ENCODE results near the gene SLC29A1.

SLC29A1 gene

DNA sequence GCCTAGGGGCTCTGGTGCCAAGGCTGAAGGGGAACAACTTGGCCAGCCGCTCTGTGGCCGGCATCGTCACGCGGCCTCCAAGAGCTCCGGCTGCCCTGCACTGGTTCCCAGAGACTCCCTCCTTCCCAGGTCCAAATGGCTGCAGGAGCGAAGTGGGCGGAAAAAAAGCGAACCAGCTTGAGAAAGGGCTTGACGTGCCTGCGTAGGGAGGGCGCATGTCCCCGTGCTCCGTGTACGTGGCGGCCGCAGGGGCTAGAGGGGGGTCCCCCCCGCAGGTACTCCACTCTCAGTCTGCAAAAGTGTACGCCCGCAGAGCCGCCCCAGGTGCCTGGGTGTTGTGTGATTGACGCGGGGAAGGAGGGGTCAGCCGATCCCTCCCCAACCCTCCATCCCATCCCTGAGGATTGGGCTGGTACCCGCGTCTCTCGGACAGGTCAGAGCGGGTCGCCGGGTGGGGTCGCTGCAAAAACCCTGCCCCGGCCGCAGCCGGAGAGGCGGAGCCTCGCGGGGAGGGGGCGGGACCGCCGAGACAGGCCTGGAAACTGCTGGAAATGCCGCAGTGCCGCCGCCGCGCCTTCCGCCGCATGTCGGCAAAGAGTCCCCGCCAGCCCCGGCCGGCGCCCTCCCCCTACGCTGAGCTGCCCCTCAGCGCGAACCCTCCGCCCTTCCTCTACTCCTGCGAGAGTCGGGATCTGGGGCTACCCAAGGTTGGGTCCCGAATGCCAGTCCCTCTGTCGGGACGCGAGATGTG lies 22.7 kb downstream of the SLC29A1 start:
- in situ Hi-C loops (cut with MboI; ENCODE audit: low sequenced_read_pairs, unreplicated experiment) = no loop called here
- peak; percentile 89 for DNase-seq (ENCODE audit: low spot score)
- TF ChIP-seq, protein P1, sequence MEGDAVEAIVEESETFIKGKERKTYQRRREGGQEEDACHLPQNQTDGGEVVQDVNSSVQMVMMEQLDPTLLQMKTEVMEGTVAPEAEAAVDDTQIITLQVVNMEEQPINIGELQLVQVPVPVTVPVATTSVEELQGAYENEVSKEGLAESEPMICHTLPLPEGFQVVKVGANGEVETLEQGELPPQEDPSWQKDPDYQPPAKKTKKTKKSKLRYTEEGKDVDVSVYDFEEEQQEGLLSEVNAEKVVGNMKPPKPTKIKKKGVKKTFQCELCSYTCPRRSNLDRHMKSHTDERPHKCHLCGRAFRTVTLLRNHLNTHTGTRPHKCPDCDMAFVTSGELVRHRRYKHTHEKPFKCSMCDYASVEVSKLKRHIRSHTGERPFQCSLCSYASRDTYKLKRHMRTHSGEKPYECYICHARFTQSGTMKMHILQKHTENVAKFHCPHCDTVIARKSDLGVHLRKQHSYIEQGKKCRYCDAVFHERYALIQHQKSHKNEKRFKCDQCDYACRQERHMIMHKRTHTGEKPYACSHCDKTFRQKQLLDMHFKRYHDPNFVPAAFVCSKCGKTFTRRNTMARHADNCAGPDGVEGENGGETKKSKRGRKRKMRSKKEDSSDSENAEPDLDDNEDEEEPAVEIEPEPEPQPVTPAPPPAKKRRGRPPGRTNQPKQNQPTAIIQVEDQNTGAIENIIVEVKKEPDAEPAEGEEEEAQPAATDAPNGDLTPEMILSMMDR (IDR thresholded peaks at IDR 0.05; ENCODE audit: borderline replicate concordance, control extremely low read depth, extremely low read depth, insufficient read depth, missing control alignments) = peak; percentile 59

DNA sequence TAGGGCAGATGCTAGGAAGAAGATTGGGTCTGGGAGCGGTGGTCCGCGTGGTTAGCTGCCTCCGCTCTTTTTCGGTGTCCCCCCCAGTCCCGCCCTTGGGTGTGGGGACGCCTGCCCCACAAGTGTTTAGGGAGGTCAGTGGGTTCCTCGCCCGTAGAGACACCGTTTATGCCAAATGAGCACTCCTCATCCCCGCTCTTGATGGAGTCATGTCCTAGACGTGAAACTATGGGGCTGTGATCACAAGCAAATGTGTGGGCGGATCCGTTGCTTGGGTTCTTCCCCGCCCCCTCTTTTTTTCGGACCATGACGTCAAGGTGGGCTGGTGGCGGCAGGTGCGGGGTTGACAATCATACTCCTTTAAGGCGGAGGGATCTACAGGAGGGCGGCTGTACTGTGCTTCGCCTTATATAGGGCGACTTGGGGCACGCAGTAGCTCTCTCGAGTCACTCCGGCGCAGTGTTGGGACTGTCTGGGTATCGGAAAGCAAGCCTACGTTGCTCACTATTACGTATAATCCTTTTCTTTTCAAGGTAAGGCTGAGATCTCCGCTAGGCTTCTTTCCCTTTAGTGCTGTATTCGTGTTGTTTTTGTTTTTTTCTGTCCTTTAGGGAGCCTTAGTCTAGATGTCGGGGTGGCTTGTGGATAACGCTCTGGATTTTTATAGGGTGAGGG lies 23.4 kb downstream of the SLC29A1 start, which contains the start of gene HSP90AB1:
Gene HSP90AB1, plus strand, starts transcription at position 439 of the 675 bp plus-strand sequence. CDS start 1,529 bp downstream, outside the sequence.
- TF ChIP-seq, protein P1 (IDR thresholded peaks at IDR 0.05; ENCODE audit: borderline replicate concordance, control extremely low read depth, extremely low read depth, insufficient read depth, missing control alignments) = no peak
- peak; percentile 94 for DNase-seq (ENCODE audit: low spot score)
- in situ Hi-C loops (cut with MboI; ENCODE audit: low sequenced_read_pairs, unreplicated experiment) = no loop called here

DNA sequence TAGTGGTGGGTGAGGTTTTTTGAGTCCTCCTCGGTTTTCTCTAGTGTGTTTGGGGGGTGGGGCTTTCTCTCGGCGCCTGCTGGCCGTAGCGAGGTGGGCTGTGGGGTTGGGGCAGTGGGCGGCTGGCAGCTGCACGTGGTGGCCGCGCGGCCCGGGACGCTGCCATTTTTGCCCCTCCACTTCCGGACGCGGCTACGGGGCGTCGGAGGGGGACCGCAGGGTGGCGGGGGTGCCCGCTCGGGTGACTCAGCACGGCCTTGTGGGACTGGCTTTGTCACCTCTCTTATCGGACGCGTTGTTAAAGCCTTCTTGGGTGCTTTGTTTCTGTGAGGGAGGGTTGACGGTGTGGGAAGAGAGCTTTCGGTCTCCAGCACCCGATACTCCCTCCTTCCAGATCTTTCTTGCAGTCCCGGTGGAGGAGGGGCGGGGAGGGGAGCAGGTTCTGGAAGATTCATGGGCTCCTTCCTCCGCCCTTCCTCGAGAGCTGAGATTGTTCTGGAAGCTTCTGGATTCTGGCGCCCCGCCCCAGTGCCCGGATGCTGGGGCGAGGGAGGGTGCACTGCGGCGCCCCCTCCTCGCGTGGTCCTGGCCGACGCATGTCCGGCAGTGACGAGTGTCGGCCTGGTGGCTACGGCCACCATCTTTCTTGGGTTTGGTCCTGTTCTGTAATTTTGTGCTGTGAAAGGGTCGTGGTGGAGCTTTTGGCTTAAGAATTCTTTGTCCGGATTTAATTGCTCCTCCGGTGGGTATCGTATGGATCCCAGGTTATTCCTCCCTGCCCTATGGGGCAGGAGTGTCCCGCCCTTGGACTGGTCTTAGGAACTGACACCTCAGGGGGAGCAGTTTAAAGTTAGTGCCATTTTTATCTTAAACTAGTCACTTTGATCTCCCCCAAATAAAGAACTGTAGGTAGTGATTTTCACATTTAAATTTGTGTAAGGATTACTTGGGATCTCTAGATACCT lies 24.2 kb downstream of the SLC29A1 start:
- no peak for DNase-seq (ENCODE audit: low spot score)
- TF ChIP-seq, protein P1 (IDR thresholded peaks at IDR 0.05; ENCODE audit: borderline replicate concordance, control extremely low read depth, extremely low read depth, insufficient read depth, missing control alignments) = no peak
- in situ Hi-C loops (cut with MboI; ENCODE audit: low sequenced_read_pairs, unreplicated experiment) = no loop called here

DNA sequence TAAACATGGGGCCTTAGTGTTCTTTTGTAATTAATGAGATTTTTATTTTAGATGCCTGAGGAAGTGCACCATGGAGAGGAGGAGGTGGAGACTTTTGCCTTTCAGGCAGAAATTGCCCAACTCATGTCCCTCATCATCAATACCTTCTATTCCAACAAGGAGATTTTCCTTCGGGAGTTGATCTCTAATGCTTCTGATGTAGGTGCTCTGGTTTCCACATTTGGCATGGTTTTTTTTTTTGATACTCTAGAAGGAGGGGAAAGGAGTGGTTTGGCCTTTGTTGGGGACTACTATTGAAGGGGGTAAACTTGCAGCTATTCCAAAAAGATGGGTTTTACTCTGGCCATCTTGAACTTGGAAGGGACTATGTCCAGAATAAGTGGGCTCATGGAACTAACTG lies 25.2 kb downstream of the SLC29A1 start:
- no peak for DNase-seq (ENCODE audit: low spot score)
- TF ChIP-seq, protein P1 (IDR thresholded peaks at IDR 0.05; ENCODE audit: borderline replicate concordance, control extremely low read depth, extremely low read depth, insufficient read depth, missing control alignments) = no peak
- in situ Hi-C loops (cut with MboI; ENCODE audit: low sequenced_read_pairs, unreplicated experiment) = no loop called here

DNA sequence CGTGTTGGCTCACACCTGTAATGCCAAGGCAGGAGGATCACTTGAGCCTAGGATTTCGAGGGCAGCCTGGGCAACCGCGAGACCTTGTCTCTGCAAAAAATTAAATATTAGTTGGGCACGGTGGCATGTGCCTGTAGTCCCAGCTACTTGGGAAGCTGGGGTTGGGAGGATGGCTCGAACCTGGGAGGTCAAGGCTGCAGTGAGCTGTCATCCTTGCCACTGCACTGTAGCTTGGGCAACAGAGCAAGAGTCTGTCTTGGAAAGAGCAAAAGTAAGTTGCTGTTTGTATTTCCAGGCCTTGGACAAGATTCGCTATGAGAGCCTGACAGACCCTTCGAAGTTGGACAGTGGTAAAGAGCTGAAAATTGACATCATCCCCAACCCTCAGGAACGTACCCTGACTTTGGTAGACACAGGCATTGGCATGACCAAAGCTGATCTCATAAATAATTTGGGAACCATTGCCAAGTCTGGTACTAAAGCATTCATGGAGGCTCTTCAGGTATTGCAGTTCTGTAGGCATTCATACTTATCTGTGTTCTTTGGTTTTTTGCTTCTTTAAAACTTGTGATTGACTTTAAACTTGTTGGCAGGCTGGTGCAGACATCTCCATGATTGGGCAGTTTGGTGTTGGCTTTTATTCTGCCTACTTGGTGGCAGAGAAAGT lies 25.8 kb downstream of the SLC29A1 start:
- no peak for DNase-seq (ENCODE audit: low spot score)
- in situ Hi-C loops (cut with MboI; ENCODE audit: low sequenced_read_pairs, unreplicated experiment) = no loop called here
- TF ChIP-seq, protein P1 (IDR thresholded peaks at IDR 0.05; ENCODE audit: borderline replicate concordance, control extremely low read depth, extremely low read depth, insufficient read depth, missing control alignments) = no peak
